Fibroblast of mammary gland (primary cell): ENCODE results near the gene CBFA2T2.

Source experiments
- DNase-seq: peaks from one replicate; pipeline ENCODE4 v3.0.0-alpha.2; 2010; ENCODE audit warnings: low read depth
- H3K4me3 ChIP-seq: 2 replicates; pipeline ENCODE4 v1.5.1; 2011; ENCODE audit warnings: low read depth, mild to moderate bottlenecking, low read length, moderate library complexity; ENCODE audit not compliant: control insufficient read depth
- CTCF ChIP-seq: conservative IDR thresholded peaks from 2 replicates; pipeline ENCODE4 v1.5.1; 2011; ENCODE audit warnings: low read depth, low read length, inconsistent platforms; ENCODE audit not compliant: control insufficient read depth, insufficient read depth

CBFA2T2 gene

GRCh38 chr20:33657704-33658095 is 167.8 kb downstream of the CBFA2T2 start:
- DNase-seq: no peak
- no peak for TF ChIP-seq CTCF
- H3K4me3 ChIP-seq: no peak overlapping the region

- no peak for DNase-seq
- no peak overlapping the region for H3K4me3 ChIP-seq
- no peak for TF ChIP-seq CTCF
Measured at GRCh38 chr20:33658510-33658909, 168.6 kb downstream of the CBFA2T2 start.

GRCh38 chr20:33658929-33659328 is 169.0 kb downstream of the CBFA2T2 start:
- H3K4me3 ChIP-seq: no peak overlapping the region
- TF ChIP-seq CTCF: no peak
- no peak for DNase-seq

GRCh38 chr20:33659341-33660034 is 169.6 kb downstream of the CBFA2T2 start:
- DNase-seq: no peak
- TF ChIP-seq CTCF: no peak
- H3K4me3 ChIP-seq: no peak overlapping the region

- DNase-seq: no peak
- no peak for TF ChIP-seq CTCF
- no peak overlapping the region for H3K4me3 ChIP-seq
Measured at GRCh38 chr20:33660035-33660684, 170.3 kb downstream of the CBFA2T2 start.

GRCh38 chr20:33660685-33661058 is 170.8 kb downstream of the CBFA2T2 start:
- no peak overlapping the region for H3K4me3 ChIP-seq
- TF ChIP-seq CTCF: no peak
- DNase-seq: no peak
